ENCODE data around the gene ZBED1. TPM values are rescaled to one million over a fixed set of nuclear protein-coding genes. Genes with fewer than 3 reads are reported as not detected.

The ZBED1 gene
- total RNA-seq, 3 donors from 2014 or later: 37.6 to 38.7 (median 37.6) TPM

DNA sequence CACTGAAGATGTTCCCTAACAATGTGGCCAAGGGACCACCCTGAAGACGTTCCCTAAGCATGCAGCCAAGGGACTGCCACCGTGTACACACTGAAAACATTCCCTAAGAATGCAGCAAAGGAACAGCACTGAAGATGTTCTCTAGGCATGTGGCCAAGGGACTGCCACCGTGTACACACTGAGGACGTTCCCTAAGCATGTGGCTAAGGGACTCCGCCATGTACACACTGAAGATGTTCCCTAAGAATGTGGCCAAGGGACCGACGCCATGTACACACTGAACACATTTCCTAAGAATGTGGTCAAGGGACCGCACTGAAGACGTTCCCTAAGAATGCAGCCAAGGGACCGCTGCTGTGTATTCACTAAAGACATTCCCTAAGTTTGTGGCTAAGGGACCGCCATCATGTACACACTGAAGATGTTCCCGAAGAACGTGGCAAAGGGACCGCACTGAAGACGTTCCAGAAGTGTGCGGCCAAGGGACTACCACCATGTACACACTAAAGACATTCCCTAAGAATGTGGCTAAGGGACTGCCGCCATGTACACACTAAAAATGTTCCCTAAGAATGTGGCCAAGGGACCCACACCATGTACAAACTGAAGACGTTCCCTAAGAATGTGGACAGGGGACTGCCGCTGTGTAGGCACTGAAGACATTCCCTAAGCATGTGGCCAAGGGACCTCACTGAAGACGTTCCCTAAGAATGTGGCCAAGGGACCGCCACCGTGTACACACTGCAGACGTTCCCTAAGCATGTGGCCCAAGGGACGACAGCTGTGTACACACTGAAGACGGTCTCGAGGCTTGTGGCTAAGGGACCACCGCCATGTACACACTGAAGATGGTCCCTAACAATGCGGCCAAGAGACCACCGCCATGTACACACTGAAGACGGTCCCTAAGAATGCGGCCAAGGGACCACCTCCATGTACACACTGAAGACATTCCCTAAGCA, 54.8 kb downstream of the ZBED1 start:
- intact Hi-C loops (cut with DNase I; ENCODE audit: low total_unique reads): no loop called here
- Histone ChIP-seq H3K9me3 (no peaks in the 10 kb centered on the region), H3K4me1 (no peaks in the 10 kb centered on the region), H3K27ac (no peak overlapping the region), H3K4me3 (no peak overlapping the region), H3K27me3 (no peaks in the 10 kb centered on the region), H3K36me3 (no peaks in the 10 kb centered on the region)
- no peak for DNase-seq (ENCODE audit: low spot score in 2 of 2)
- TF ChIP-seq POLR2A (IDR thresholded peaks at IDR 0.05): no peak
- TF ChIP-seq POLR2AphosphoS5 (IDR thresholded peaks at IDR 0.05): no peak
- TF ChIP-seq, protein P1, sequence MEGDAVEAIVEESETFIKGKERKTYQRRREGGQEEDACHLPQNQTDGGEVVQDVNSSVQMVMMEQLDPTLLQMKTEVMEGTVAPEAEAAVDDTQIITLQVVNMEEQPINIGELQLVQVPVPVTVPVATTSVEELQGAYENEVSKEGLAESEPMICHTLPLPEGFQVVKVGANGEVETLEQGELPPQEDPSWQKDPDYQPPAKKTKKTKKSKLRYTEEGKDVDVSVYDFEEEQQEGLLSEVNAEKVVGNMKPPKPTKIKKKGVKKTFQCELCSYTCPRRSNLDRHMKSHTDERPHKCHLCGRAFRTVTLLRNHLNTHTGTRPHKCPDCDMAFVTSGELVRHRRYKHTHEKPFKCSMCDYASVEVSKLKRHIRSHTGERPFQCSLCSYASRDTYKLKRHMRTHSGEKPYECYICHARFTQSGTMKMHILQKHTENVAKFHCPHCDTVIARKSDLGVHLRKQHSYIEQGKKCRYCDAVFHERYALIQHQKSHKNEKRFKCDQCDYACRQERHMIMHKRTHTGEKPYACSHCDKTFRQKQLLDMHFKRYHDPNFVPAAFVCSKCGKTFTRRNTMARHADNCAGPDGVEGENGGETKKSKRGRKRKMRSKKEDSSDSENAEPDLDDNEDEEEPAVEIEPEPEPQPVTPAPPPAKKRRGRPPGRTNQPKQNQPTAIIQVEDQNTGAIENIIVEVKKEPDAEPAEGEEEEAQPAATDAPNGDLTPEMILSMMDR (IDR thresholded peaks at IDR 0.05): no peak

DNA sequence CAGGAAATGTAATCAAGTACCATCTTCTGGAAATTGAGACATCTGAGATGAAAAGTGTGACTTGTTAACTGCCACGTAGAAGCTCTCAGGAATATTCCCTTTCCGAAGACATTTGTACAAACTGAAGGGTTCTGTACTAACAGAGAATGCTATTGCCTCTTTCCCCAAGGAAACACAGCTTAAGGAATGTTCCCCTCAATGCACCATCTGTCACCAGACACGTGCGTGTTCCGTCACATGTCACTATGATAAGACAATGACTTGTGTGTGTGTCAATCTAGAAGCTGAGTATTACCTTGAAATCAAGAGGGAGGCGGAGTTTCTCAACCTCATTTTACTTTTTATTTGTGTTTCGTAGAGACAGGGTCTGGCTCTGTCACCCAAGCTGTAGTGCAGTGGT, 58.1 kb downstream of the ZBED1 start:
- no peaks in the 10 kb centered on the region for H3K4me1 ChIP-seq
- DNase-seq (ENCODE audit: low spot score in 2 of 2): no peak
- H3K9me3 ChIP-seq: peaks cover 0 to 8% of the 10 kb centered on the region in 2 donors
- H3K4me3 ChIP-seq: no peak overlapping the region
- no peaks in the 10 kb centered on the region for H3K36me3 ChIP-seq
- H3K27ac ChIP-seq: no peak overlapping the region
- intact Hi-C loops (cut with DNase I; ENCODE audit: low total_unique reads): no loop called here
- TF ChIP-seq POLR2A (IDR thresholded peaks at IDR 0.05) (no peak), POLR2AphosphoS5 (IDR thresholded peaks at IDR 0.05) (no peak)
- TF ChIP-seq, protein P1 (IDR thresholded peaks at IDR 0.05): no peak
- no peaks in the 10 kb centered on the region for H3K27me3 ChIP-seq

DNA sequence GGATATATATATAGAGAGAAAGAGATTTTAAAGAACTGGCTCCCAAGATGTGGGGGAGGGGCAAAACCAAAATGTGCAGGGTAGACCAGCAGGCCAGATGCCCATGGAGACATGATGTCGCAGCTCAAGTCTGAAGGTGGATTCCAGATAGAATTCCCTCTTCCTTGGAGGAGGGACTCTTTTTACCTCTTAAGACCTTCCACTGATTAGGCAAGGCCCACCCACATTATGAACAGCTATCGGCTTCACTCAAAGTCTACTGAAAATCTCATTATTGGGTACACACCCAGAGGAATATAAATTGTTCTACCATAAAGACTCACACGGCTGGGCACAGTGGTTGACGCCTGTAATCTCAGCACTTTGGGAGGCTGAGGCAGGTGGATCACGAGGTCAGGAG, 59.3 kb downstream of the ZBED1 start:
- no peak for DNase-seq (ENCODE audit: low spot score in 2 of 2)
- TF ChIP-seq POLR2A (IDR thresholded peaks at IDR 0.05): no peak
- TF ChIP-seq POLR2AphosphoS5 (IDR thresholded peaks at IDR 0.05): no peak
- TF ChIP-seq, protein P1 (IDR thresholded peaks at IDR 0.05): no peak
- Histone ChIP-seq H3K27ac (no peak overlapping the region), H3K36me3 (no peaks in the 10 kb centered on the region), H3K9me3 (peaks cover 0 to 8% of the 10 kb centered on the region in 2 donors), H3K4me1 (no peaks in the 10 kb centered on the region), H3K27me3 (no peaks in the 10 kb centered on the region), H3K4me3 (no peak overlapping the region)
- intact Hi-C loops (cut with DNase I; ENCODE audit: low total_unique reads): no loop called here

DNA sequence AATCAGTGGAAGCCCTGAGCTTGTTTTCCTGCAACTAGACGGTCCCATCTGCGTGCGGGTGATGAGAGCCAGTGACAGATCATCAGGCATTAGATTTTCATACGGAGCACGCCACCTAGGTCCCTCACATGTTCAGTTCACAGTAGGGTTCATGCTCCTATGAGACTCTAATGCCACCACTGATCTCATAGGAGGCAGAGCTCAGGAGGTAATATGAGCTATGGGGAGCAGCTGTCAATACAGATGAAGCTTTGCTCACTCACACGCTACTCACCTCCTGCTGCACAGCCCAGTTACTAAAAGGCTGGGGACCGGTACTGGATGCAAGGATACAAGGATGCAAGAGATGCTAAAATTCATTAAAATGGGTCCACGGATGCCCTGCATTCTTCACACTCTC, 61.2 kb downstream of the ZBED1 start:
- DNase-seq (ENCODE audit: low spot score in 2 of 2): no peak
- no peak overlapping the region for H3K27ac ChIP-seq
- H3K4me3 ChIP-seq: no peak overlapping the region
- intact Hi-C loops (cut with DNase I; ENCODE audit: low total_unique reads): no loop called here
- no peaks in the 10 kb centered on the region for H3K4me1 ChIP-seq
- H3K27me3 ChIP-seq: no peaks in the 10 kb centered on the region
- H3K36me3 ChIP-seq: no peaks in the 10 kb centered on the region
- H3K9me3 ChIP-seq: peaks cover 0 to 8% of the 10 kb centered on the region in 2 donors
- TF ChIP-seq, protein P1 (IDR thresholded peaks at IDR 0.05): no peak
- no peak for TF ChIP-seq POLR2AphosphoS5 (IDR thresholded peaks at IDR 0.05)
- TF ChIP-seq POLR2A (IDR thresholded peaks at IDR 0.05): no peak

Other genes starting within 250 kb of the ZBED1 start
- gene DHRSX, start within 50 bp of the ZBED1 start, total RNA-seq: 10 to 100 TPM; 24.3 to 39.0 (median 29.2) TPM
- gene CD99, start 190.3 kb upstream of the ZBED1 start, total RNA-seq: 100 to 1,000 TPM in 2 of 3 donors, 10 to 100 TPM in 1; 96.3 to 536 (median 142) TPM